HEK293 (cell line): Measurements from ENCODE around the gene DIPK1C.

Source experiments
- CTCF ChIA-PET: fragments of 350-600 bp; formaldehyde crosslinking; extraction: SDS; loops from one replicate; lab custom pipeline; 2021; ENCODE audit warnings: antibody characterized with exemption; lab: Yijun Ruan, JAX
- POLR2A ChIA-PET: fragments of 300-600 bp; formaldehyde crosslinking; extraction: SDS; loops from one replicate; lab custom pipeline; 2020; ENCODE audit warnings: antibody characterized with exemption, inconsistent platforms; lab: Yijun Ruan, JAX
- H3K27ac ChIP-seq: fragments of 200-500 bp; sonication (Bioruptor generic); 2 replicates; pipeline ENCODE4 v1.5.1; 2014; ENCODE audit warnings: low read depth, low read length, control low read depth, inconsistent platforms; ENCODE audit errors: extremely low read depth
- H3K36me3 ChIP-seq, 2 experiments: fragments of 200-500 bp in 1 of 2; sonication (Bioruptor generic) in 1 of 2; 1 replicate in 1 of 2; 2 replicates in 1 of 2; pipeline ENCODE4 v1.5.1; 2014 to 2017; ENCODE audit warnings: inconsistent platforms in 2 of 2, low read length in 2 of 2; ENCODE audit not compliant: control insufficient read depth in 2 of 2, insufficient read depth in 1 of 2
- H3K4me1 ChIP-seq: fragments of 200-500 bp; sonication (Bioruptor generic); 2 replicates; pipeline ENCODE4 v1.5.1; 2014; ENCODE audit warnings: mild to moderate bottlenecking, low read length, inconsistent platforms; ENCODE audit not compliant: control insufficient read depth, insufficient read depth
- H3K4me3 ChIP-seq: 2 replicates; pipeline ENCODE4 v1.5.1; 2011; ENCODE audit warnings: low read depth, mild to moderate bottlenecking, control low read depth, low read length, moderate library complexity
- H3K9me3 ChIP-seq: fragments of 200-500 bp; sonication (Bioruptor generic); 2 replicates; pipeline ENCODE4 v1.5.1; 2014; ENCODE audit warnings: low read depth, low read length, inconsistent platforms; ENCODE audit not compliant: control insufficient read depth, insufficient read depth
- MYNN ChIP-seq: fragments of 450-650 bp; formaldehyde crosslinking; IDR thresholded peaks from 2 replicates; pipeline ENCODE4 v1.5.1; 2016; ENCODE audit warnings: missing biosample characterization, missing genetic modification characterization, borderline replicate concordance
- PRDM10 ChIP-seq: fragments of 450-650 bp; formaldehyde crosslinking; IDR thresholded peaks from 2 replicates; pipeline ENCODE4 v1.5.1; 2016; ENCODE audit warnings: missing biosample characterization, missing genetic modification characterization
- SALL2 ChIP-seq: fragments of 450-650 bp; formaldehyde crosslinking; IDR thresholded peaks from 2 replicates; pipeline ENCODE4 v1.5.0; 2017; ENCODE audit warnings: missing biosample characterization, mild to moderate bottlenecking, missing genetic modification characterization, borderline replicate concordance
- ZBTB11 ChIP-seq: fragments of 450-650 bp; formaldehyde crosslinking; conservative IDR thresholded peaks from 2 replicates; pipeline ENCODE4 v1.5.1; 2016; ENCODE audit warnings: low read depth, missing biosample characterization, missing genetic modification characterization
- ZNF112 ChIP-seq: fragments of 450-650 bp; formaldehyde crosslinking; IDR thresholded peaks from 2 replicates; pipeline ENCODE4 v1.5.0; 2017; ENCODE audit warnings: missing biosample characterization, missing genetic modification characterization
- ZNF148 ChIP-seq: fragments of 450-650 bp; formaldehyde crosslinking; IDR thresholded peaks from 2 replicates; pipeline ENCODE4 v1.5.0; 2017; ENCODE audit warnings: missing biosample characterization, missing genetic modification characterization, borderline replicate concordance
- ZNF175 ChIP-seq: fragments of 450-650 bp; formaldehyde crosslinking; IDR thresholded peaks from 2 replicates; pipeline ENCODE4 v1.5.1; 2016; ENCODE audit warnings: missing biosample characterization, missing genetic modification characterization
- ZNF202 ChIP-seq: fragments of 450-650 bp; formaldehyde crosslinking; IDR thresholded peaks from 2 replicates; pipeline ENCODE4 v1.5.1; 2016; ENCODE audit warnings: missing biosample characterization, missing genetic modification characterization, borderline replicate concordance
- ZNF23 ChIP-seq: fragments of 450-650 bp; formaldehyde crosslinking; IDR thresholded peaks from 2 replicates; pipeline ENCODE4 v1.5.1; 2016; ENCODE audit warnings: missing biosample characterization, missing genetic modification characterization, borderline replicate concordance
- ZNF37A ChIP-seq: fragments of 450-650 bp; IDR thresholded peaks from 2 replicates; pipeline ENCODE4 v1.5.1; 2018; ENCODE audit warnings: missing biosample characterization, missing genetic modification characterization
- ZNF391 ChIP-seq: fragments of 450-650 bp; formaldehyde crosslinking; IDR thresholded peaks from 2 replicates; pipeline ENCODE4 v1.5.1; 2016; ENCODE audit warnings: low read depth, missing biosample characterization, missing genetic modification characterization, borderline replicate concordance
- ZNF416 ChIP-seq: fragments of 450-650 bp; formaldehyde crosslinking; IDR thresholded peaks from 2 replicates; pipeline ENCODE4 v1.5.1; 2016; ENCODE audit warnings: missing biosample characterization, missing genetic modification characterization
- ZNF473 ChIP-seq: fragments of 450-650 bp; formaldehyde crosslinking; IDR thresholded peaks from 2 replicates; pipeline ENCODE4 v1.5.1; 2017; ENCODE audit warnings: missing biosample characterization, missing genetic modification characterization
- ZNF518A ChIP-seq: fragments of 450-650 bp; formaldehyde crosslinking; conservative IDR thresholded peaks from 2 replicates; pipeline ENCODE4 v1.5.1; 2016; ENCODE audit warnings: low read depth, missing biosample characterization, missing genetic modification characterization
- ZNF585B ChIP-seq: fragments of 450-650 bp; formaldehyde crosslinking; IDR thresholded peaks from 2 replicates; pipeline ENCODE4 v1.5.1; 2016; ENCODE audit warnings: missing biosample characterization, missing genetic modification characterization
- ZNF704 ChIP-seq: fragments of 450-650 bp; formaldehyde crosslinking; IDR thresholded peaks from 2 replicates; pipeline ENCODE4 v1.5.1; 2016; ENCODE audit warnings: missing biosample characterization, missing genetic modification characterization
- ZNF768 ChIP-seq: fragments of 450-650 bp; formaldehyde crosslinking; IDR thresholded peaks from 2 replicates; pipeline ENCODE4 v1.5.1; 2018; ENCODE audit warnings: missing biosample characterization, mild to moderate bottlenecking, missing genetic modification characterization
- ZSCAN16 ChIP-seq: fragments of 450-650 bp; formaldehyde crosslinking; IDR thresholded peaks from 2 replicates; pipeline ENCODE4 v1.5.1; 2016; ENCODE audit warnings: missing biosample characterization, missing genetic modification characterization

DIPK1C gene

DNA sequence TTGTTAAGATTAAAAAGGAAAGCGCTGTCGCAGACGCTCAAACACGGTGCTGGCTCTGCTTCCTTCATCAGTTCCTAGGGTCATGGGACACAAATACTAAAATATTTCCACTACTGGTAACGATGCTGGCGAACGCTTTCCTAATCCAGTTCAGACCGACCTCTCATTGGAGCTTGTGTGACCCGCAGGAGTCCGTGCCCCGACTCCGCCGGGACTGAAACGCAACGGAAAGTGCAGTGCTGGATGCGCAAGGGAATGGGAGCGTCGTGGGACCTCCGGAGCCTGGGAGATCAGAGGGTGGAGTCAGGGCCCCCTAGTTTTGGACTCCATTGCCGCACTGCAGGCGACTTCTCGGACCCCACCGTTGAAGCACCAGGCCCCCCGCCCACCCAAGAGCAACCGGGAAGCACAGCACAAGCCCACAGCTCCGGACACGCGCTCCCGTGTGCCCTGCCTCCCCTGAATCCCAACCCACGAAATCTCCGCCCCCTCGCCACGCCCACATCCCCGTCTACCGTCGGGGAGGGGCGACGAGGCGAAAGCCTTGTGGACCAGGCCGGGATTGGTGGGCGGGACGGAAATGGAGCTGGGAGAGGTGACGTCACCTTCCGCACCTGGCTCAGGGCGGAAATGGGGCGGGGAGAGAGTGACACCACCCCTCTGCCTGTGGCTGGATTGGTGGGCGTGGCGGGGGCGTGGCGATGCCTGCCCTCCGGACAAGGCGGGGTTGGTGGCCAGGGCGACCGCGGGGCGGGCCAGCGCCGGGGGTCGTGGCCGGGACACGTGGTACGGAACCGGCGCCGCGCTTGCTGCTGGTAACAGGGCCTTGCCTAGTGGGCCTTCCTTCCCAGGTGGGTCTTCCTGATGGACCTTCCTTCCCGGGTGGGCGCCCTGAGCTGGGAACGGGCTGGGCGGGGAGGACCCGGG, 38.7 kb upstream of the DIPK1C start, which contains the start of gene CNDP2 (continued):
- TF ChIP-seq ZNF704 (tag by site-specific recombination): peak; percentile 92
- no peak for TF ChIP-seq ZNF202 (tag by site-specific recombination)

DNA sequence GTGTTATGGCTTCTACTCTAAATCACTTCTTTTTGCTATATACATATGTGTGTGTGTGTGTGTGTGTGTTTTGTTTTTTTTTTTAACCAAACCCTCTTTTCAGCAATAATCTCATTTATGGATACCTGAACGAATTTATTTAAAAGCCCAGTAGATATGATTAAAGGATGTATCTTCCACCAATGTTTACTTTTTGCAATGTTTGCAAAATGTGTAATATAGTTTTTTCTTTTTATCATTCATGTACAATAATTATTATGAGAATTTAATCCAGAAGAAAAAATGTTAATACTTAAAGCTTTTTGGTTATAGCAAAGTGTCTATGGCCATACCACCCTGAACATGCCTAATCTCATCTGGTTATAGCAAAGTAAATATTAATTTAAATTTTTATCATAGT, 37.4 kb upstream of the DIPK1C start:
- Histone ChIP-seq H3K27ac (no peak overlapping the region), H3K36me3 (no peaks in the 10 kb centered on the region; a peak in 1 of 3 replicates), H3K9me3 (no peaks in the 10 kb centered on the region), H3K4me3 (no peak overlapping the region), H3K4me1 (0 out of 2 replicates have a peak, but pooled peaks cover 3% of the 10 kb centered on the region)
- TF ChIP-seq ZNF391: no peak
- TF ChIP-seq ZNF175 (tag by site-specific recombination): no peak
- TF ChIP-seq ZSCAN16 (tag by site-specific recombination): no peak
- no peak for TF ChIP-seq ZNF473
- no peak for TF ChIP-seq ZBTB11 (tag by site-specific recombination)
- TF ChIP-seq ZNF416: no peak
- no peak for TF ChIP-seq ZNF112 (tag by site-specific recombination)
- no peak for TF ChIP-seq ZNF148 (tag by site-specific recombination)
- no peak for TF ChIP-seq MYNN (tag by site-specific recombination)
- TF ChIP-seq ZNF768 (tag by site-specific recombination): no peak
- no peak for TF ChIP-seq ZNF37A (tag by site-specific recombination)
- no peak for TF ChIP-seq ZNF585B (tag by site-specific recombination)
- no peak for TF ChIP-seq ZNF23 (tag by site-specific recombination)
- TF ChIP-seq PRDM10 (tag by site-specific recombination): no peak
- no peak for TF ChIP-seq ZNF518A (tag by site-specific recombination)
- no peak for TF ChIP-seq SALL2
- ChIA-PET POLR2A (no interaction called here), CTCF (interaction anchor here (1.4 to 3.5 kb wide), 2 partner anchors 57 to 140 kb away, joined by 5 to 63 read pairs; no protein-coding TSS in a partner anchor)
